SW 1271 (cell line): ENCODE data around the gene YPEL2.
"Not testable (repeated sequence)": the region's sequence is repeated elsewhere in the genome, so short reads cannot be mapped to it uniquely, and the experiment has no call there.

Experiments used
- DNase-seq, 2 experiments: peaks; one replicate each; lab custom pipeline; 2025; lab: John Stamatoyannopoulos, UW

YPEL2 gene

GRCh38 chr17:59377410-59377809 is 46.0 kb downstream of the YPEL2 start:
- DNase-seq = no peak

- DNase-seq = no peak
Measured at GRCh38 chr17:59378675-59379074, 47.2 kb downstream of the YPEL2 start.

- DNase-seq = no peak
Measured at GRCh38 chr17:59380474-59380873, 49.0 kb downstream of the YPEL2 start.

GRCh38 chr17:59381716-59382570 is 50.5 kb downstream of the YPEL2 start:
- no peak for DNase-seq

- DNase-seq = no peak
Measured at GRCh38 chr17:59383893-59384292, 52.4 kb downstream of the YPEL2 start.

GRCh38 chr17:59387351-59388068 is 56.1 kb downstream of the YPEL2 start:
- DNase-seq = no peak

GRCh38 chr17:59388069-59388556 is 56.7 kb downstream of the YPEL2 start:
- DNase-seq = no peak

- no peak for DNase-seq
Measured at GRCh38 chr17:59389066-59389465, 57.6 kb downstream of the YPEL2 start.

GRCh38 chr17:59391021-59391420 is 59.6 kb downstream of the YPEL2 start:
- no peak for DNase-seq

GRCh38 chr17:59392973-59393679 is 61.7 kb downstream of the YPEL2 start:
- DNase-seq = no peak

GRCh38 chr17:59393742-59394410 is 62.4 kb downstream of the YPEL2 start:
- not testable (repeated sequence) for DNase-seq

GRCh38 chr17:59396134-59396826 is 64.8 kb downstream of the YPEL2 start:
- DNase-seq = no peak

- DNase-seq = no peak
Measured at GRCh38 chr17:59397316-59398073, 66.0 kb downstream of the YPEL2 start.

- DNase-seq = no peak
Measured at GRCh38 chr17:59399914-59400313, 68.5 kb downstream of the YPEL2 start.

- no peak for DNase-seq
Measured at GRCh38 chr17:59400858-59401257, 69.4 kb downstream of the YPEL2 start.

GRCh38 chr17:59401274-59401673 is 69.8 kb downstream of the YPEL2 start:
- DNase-seq = no peak

GRCh38 chr17:59401725-59402124 is 70.3 kb downstream of the YPEL2 start:
- no peak for DNase-seq

- DNase-seq = no peak
Measured at GRCh38 chr17:59402760-59403159, 71.3 kb downstream of the YPEL2 start.

- DNase-seq = no peak
Measured at GRCh38 chr17:59404471-59404870, 73.0 kb downstream of the YPEL2 start.

- DNase-seq = no peak
Measured at GRCh38 chr17:59405944-59406705, 74.7 kb downstream of the YPEL2 start.
